Measurements from ENCODE around the gene SLC27A5.
"Not testable (repeated sequence)": the region's sequence is repeated elsewhere in the genome, so short reads cannot be mapped to it uniquely, and the experiment has no call there.

Gene SLC27A5

DNA sequence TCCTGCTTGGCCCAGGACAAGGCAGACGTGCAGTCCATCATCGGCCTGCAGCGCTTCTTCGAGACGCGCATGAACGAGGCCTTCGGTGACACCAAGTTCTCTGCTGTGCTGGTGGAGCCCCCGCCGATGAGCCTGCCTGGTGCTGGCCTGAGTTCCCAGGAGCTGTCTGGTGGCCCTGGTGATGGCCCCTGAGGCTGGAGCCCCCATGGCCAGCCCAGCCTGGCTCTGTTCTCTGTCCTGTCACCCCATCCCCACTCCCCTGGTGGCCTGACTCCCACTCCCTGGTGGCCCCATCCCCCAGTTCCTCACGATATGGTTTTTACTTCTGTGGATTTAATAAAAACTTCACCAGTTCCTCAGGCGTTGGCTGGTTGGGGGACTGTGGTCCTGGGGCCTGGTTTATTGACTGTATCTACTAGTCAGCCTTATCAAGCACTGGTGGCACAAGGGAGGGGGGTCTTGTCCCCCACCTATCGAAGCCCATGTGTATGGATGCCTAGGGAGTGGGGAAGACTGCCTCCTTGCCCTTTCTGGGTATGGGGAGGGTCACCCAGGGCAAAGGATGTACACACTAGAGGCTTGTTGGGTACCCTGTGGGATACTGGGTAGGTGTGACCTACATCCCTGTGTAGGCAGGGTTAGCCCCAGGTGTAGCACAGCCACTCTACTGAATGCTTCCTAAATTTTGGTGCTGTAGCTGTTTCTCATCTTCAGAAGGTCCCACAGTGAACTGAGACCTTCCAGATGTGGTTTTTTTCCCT lies 38.8 kb upstream of the SLC27A5 start:
- DNase-seq = no peak

GRCh38 chr19:58549664-58550361 lies 38.0 kb upstream of the SLC27A5 start:
- no peak for DNase-seq

DNA sequence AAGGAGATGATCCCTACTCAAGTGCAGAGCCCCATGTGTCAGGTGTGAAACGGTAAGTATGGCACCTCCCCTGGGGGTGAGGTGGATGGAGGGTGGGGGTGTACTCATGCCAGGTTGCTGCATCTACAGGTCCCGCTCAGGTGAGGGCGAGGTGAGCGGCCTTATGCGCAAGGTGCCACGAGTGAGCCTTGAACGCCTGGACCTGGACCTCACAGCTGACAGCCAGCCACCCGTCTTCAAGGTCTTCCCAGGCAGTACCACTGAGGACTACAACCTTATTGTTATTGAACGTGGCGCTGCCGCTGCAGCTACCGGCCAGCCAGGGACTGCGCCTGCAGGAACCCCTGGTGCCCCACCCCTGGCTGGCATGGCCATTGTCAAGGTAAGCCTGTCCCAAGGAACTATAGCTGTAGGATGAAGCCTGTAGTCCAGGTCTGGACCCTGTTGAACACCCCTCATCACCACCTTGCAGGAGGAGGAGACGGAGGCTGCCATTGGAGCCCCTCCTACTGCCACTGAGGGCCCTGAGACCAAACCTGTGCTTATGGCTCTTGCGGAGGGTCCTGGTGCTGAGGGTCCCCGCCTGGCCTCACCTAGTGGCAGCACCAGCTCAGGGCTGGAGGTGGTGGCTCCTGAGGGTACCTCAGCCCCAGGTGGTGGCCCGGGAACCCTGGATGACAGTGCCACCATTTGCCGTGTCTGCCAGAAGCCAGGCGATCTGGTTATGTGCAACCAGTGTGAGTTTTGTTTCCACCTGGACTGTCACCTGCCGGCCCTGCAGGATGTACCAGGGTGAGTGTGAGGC lies 37.3 kb upstream of the SLC27A5 start:
- DNase-seq = no peak

- no peak for DNase-seq
Observed at GRCh38 chr19:58547323-58548312, 35.8 kb upstream of the SLC27A5 start.

- DNase-seq = no peak
Observed at GRCh38 chr19:58546019-58546530, 34.3 kb upstream of the SLC27A5 start.

DNA sequence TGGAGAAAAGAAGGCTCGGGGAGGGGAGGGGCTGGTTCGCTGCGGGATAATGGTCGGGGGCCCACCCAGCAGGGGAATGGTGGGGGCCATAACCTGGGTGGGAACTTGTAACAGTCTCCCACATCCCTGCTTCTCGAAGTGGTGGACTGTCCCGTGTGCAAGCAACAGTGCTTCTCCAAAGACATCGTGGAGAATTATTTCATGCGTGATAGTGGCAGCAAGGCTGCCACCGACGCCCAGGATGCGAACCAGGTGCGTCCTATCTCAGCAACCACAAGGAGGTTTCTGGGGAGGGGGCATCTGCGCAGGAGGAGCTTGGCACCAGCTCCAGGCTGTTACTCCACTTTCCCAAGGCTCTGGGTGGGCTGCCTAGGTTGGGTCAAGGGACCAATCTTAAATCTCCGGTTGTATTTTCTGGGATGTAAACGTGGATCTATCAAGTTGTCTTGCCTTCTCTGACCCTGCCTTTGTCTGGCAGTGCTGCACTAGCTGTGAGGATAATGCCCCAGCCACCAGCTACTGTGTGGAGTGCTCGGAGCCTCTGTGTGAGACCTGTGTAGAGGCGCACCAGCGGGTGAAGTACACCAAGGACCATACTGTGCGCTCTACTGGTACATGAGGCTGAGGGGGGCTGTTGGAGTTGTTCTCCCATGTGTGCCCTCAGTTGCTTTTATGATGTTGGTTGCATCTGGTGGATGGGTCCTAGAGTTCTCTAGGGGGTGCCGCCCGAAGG lies 33.7 kb upstream of the SLC27A5 start:
- no peak for DNase-seq

- no peak for DNase-seq
Observed at GRCh38 chr19:58544591-58545285, 32.9 kb upstream of the SLC27A5 start.

DNA sequence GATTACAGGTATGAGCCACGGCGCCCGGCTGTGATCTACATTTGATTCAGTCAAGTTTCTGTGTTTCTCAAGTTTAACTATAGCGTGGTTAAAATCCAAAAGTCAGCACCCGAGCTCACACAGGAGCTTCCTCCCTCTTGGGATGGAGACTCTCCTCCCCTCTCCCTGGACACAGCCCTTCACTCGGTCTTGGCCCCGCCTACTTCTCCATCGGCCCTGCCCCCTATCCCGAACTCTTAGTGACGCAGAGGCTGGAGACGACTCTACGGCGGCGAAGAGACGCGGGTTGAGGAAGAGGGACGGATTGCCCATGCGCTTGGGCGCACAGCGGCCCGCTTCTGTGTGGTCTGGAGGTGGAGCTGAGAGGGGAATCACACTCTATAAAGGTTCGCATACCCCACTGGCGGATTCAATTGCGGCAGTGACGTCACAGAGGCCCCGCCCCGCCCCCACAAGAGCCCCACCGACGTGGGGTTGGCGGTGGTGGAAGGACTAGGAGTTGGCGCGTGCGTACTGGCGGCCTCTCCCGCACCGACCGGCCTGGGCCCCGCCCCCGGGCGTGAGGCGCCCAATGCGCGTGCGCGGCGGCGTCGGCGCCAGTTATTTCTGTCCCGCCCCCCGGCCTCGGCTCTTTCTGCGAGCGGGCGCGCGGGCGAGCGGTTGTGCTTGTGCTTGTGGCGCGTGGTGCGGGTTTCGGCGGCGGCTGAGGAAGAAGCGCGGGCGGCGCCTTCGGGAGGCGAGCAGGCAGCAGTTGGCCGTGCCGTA lies 32.2 kb upstream of the SLC27A5 start, which contains the start of gene TRIM28:
TRIM28 (plus strand) TSS at position 239 of the 765 bp plus-strand sequence. CDS start 694 bp downstream, outside the sequence.
- no peak for DNase-seq

- DNase-seq = not testable (repeated sequence)
Observed at GRCh38 chr19:58542641-58543372, 31.0 kb upstream of the SLC27A5 start.

- DNase-seq = not testable (repeated sequence)
Observed at GRCh38 chr19:58539169-58539559, 27.4 kb upstream of the SLC27A5 start.

GRCh38 chr19:58538257-58539168 lies 26.7 kb upstream of the SLC27A5 start:
- no peak for DNase-seq

DNA sequence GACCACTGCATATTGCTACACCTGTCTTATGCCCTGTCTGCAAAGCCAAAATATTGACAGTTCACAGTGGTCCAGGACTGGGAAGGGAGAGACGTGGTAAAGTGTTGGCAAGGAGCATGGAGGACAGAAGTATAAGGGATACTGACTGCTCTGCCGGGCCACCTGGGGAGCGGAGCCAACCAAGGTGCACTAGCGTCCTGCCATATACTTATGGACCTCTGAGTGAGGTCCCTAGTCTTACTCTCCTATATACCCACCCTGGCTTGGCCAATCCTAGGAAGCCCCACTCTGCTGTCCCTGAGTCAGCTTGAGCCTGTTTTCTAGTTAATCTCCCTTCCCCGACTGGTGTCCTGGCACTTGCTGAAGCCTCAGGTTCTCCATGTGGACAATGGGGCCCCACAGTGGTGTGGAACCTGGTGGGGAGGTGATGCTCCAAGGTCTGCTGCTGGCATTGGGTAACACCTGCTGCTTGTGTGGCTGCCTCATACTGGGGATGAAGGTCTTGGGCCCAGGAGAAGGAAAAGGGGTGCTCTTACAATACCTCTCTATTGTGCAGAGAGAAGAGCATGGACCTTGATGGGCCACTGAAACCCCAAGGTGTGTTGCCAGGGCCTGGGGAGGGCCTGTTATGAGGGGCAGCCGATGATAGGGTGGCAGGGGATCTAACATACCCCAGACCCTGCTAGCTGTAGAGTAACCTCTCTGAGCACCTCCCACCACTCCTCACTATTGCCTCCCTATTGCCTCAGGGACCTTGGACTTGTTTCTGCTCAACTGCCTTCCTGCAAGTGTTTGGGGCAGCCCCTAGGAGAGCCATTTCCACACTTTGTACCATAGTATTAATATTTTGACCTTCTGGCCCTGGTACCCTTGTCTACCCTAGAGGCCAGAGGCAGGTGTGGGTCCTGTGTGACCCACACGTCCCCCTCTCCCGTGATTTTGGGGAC lies 25.3 kb upstream of the SLC27A5 start:
- DNase-seq = no peak

DNA sequence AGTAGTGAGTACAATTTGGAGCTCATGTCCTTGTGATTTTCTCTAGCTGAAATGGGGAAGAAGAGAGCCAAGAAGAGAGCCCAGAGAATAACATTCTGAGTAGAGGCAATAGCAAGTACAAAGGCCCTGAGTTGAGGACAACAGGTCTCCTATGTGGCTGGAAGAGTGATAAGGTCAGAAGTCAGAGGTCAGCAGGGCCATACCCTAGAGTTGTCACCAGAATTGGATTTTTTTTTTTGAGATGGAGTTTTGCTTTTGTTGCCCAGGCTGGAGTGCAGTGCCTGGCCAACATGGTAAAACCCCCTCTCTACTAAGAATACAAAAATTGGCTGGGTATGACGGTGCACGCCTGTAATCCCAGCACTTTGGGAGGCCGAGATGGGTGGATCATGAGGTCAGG lies 24.1 kb upstream of the SLC27A5 start:
- DNase-seq = no peak

GRCh38 chr19:58531034-58531840 lies 19.4 kb upstream of the SLC27A5 start:
- no peak for DNase-seq

DNA sequence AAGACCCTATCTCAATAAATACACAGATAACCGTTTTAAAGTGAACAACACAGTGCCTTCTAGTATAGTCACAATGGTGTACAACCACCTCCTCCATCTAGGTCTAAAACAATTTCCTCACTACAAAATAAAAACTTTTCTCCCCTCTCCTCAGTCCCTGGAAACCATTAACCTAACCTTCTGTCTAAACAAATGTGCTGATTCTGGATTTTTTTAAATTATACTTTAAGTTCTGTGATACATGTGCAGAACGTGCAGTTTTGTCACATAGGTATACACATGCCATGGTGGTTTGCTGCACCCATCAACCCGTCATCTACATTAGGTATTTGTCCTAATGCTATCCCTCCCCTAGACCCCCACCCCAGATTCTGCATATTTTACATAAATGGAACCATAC lies 17.6 kb upstream of the SLC27A5 start:
- DNase-seq = no peak

DNA sequence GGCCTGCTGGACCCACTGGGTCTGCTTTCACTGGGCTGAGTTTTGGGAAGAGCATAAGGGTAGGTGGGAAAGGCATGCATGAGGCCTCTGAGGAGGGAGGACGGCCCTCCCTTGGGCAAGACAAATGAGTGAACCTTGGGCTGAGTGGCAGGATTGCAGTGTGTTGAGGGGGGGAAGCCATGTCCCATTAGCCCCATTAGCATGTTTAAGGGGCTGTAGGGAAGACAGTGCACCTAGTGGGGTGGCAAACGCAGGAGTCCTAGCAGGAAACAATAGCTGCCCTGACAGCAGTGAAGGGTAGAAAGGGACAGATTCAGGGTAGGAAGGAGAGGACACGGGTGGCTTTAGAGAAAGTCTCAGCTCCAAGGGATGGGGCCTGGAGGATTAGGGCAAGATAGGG lies 10.9 kb upstream of the SLC27A5 start:
- no peak for DNase-seq

Measured in NCI-H187 (cell line).